ENCODE data around the gene UBALD1.

GRCh38 chr16:4628283-4628682 lies 13.6 kb upstream of the UBALD1 start:
- TF ChIP-seq CTCF (IDR thresholded peaks at IDR 0.05 in 8 of 11, conservative IDR thresholded peaks at IDR 0.05 in 3 of 11) (no peak), POLR2A (IDR thresholded peaks at IDR 0.05) (no peak), POLR2AphosphoS5 (IDR thresholded peaks at IDR 0.05) (no peak)
